CD4-positive, alpha-beta T cell (primary cell): ENCODE results near the gene OLFM1. TPM values are rescaled to one million over a fixed set of nuclear protein-coding genes. Genes with fewer than 3 reads are reported as not detected.
"Not testable (repeated sequence)": the region's sequence is repeated elsewhere in the genome, so short reads cannot be mapped to it uniquely, and the experiment has no call there.

ENCODE experiments used
- ATAC-seq: fragments of 200-7000 bp; cut with Tn5 transposase; one replicate; pipeline ENCODE4 v1.10.0; 2022; ENCODE audit warnings: mild to moderate bottlenecking; ENCODE audit not compliant: poor library complexity
- CTCF ChIA-PET: fragments of 350-600 bp; sonication (Branson Sonifier 250); formaldehyde crosslinking; loops from one replicate; lab custom pipeline; 2021; ENCODE audit warnings: antibody characterized with exemption, inconsistent platforms; lab: Charles Lee
- POLR2A ChIA-PET: fragments of 350-600 bp; sonication (Branson Sonifier 250); formaldehyde crosslinking; loops from one replicate; lab custom pipeline; 2021; ENCODE audit warnings: antibody characterized with exemption, inconsistent platforms; lab: Charles Lee
- DNase-seq, 14 experiments: peaks; one replicate each; pipeline ENCODE4 v3.0.0-alpha.2; 2013 to 2020; ENCODE audit warnings: mixed read lengths in 2 of 14
- H3K27ac ChIP-seq, 2 donors: one replicate each; pipeline versions ENCODE4 v1.5.1 to v1.7.0; 2013; ENCODE audit warnings: low read length in 2 of 2, low read depth in 1 of 2, mild to moderate bottlenecking in 1 of 2
- H3K27me3 ChIP-seq, 2 experiments: 1 replicate in 1 of 2; 2 replicates in 1 of 2; pipeline versions ENCODE4 v1.6.1 to v1.7.0; 2013; ENCODE audit warnings: low read length in 2 of 2, control low read depth in 1 of 2, mild to moderate bottlenecking in 1 of 2, moderate library complexity in 1 of 2; ENCODE audit not compliant: insufficient read depth in 2 of 2, control insufficient read depth in 1 of 2
- H3K36me3 ChIP-seq: one replicate; pipeline ENCODE4 v1.6.1; 2013; ENCODE audit warnings: low read length, control low read depth; ENCODE audit not compliant: insufficient read depth
- H3K4me1 ChIP-seq: one replicate; pipeline ENCODE4 v1.6.1; 2013; ENCODE audit warnings: low read length, control low read depth; ENCODE audit not compliant: insufficient read depth
- H3K4me3 ChIP-seq: one replicate; pipeline ENCODE4 v1.5.1; 2013; ENCODE audit warnings: mild to moderate bottlenecking, low read length, moderate library complexity
- H3K9me3 ChIP-seq, 2 experiments: 1 replicate in 1 of 2; 2 replicates in 1 of 2; pipeline versions ENCODE4 v1.6.1 to v1.7.0; 2013; ENCODE audit warnings: low read length in 2 of 2, mild to moderate bottlenecking in 2 of 2, control low read depth in 1 of 2, moderate library complexity in 1 of 2; ENCODE audit not compliant: control insufficient read depth in 1 of 2, insufficient read depth in 1 of 2
- H3K27ac Mint-ChIP-seq: one replicate; pipeline ENCODE4 v1.8.0; 2020; ENCODE audit warnings: mixed read lengths
- H3K27me3 Mint-ChIP-seq: one replicate; pipeline ENCODE4 v1.8.0; 2021; ENCODE audit warnings: mixed read lengths
- H3K36me3 Mint-ChIP-seq: one replicate; pipeline ENCODE4 v1.8.0; 2021; ENCODE audit warnings: low read depth, mixed read lengths
- H3K4me1 Mint-ChIP-seq: one replicate; pipeline ENCODE4 v1.8.0; 2021; ENCODE audit warnings: low read depth, mixed read lengths
- H3K4me3 Mint-ChIP-seq: one replicate; pipeline ENCODE4 v1.8.0; 2020; ENCODE audit warnings: mild to moderate bottlenecking, mixed read lengths
- H3K9me3 Mint-ChIP-seq: one replicate; pipeline ENCODE4 v1.8.0; 2020; ENCODE audit warnings: mixed read lengths
- CTCF ChIP-seq: fragments of 200-600 bp; IDR thresholded peaks from one replicate; pipeline ENCODE4 v1.8.0; 2022; ENCODE audit warnings: antibody characterized with exemption, mild to moderate bottlenecking
- intact Hi-C, 2 experiments: fragments of 100-400 bp; cut with DNase I in 1 of 2; cut with micrococcal nuclease in 1 of 2; formaldehyde crosslinking; loops; one replicate each; pipeline versions ENCODE4 v1.15.1 to v1.9.0; 2023 to 2025; cut with DNase I, micrococcal nuclease
- total RNA-seq, 174 experiments: library from RNA in 2 of 174; stranded (reverse) in 2 of 174; gene quantifications; one replicate each; pipeline ENCODE4 v1.2.3 and lab custom pipeline; 2021 to 2026

OLFM1 gene
- total RNA-seq, 2 experiments from 2014 or later, result not detected

- intact Hi-C loops, result no loop called here
- POLR2A ChIA-PET, result no interaction called here
- Histone ChIP-seq H3K36me3 (no peaks in the 10 kb centered on the region), H3K9me3 (peaks cover 0 to 60% of the 10 kb centered on the region in 2 experiments), H3K27me3 (no peaks in the 10 kb centered on the region), H3K4me1 (no peaks in the 10 kb centered on the region), H3K4me3 (no peak overlapping the region), H3K27ac (no peak overlapping the region)
- DNase-seq (no peak), ATAC-seq (no peak)
- H3K27ac Mint-ChIP-seq, result no peak overlapping the region
- peaks cover 21% of the 10 kb centered on the region for H3K27me3 Mint-ChIP-seq
- TF ChIP-seq CTCF, result no peak
- no peaks in the 10 kb centered on the region for H3K4me1 Mint-ChIP-seq
- H3K36me3 Mint-ChIP-seq, result no peaks in the 10 kb centered on the region
- H3K4me3 Mint-ChIP-seq, result no peak overlapping the region
- CTCF ChIA-PET, result no interaction called here
- peaks cover 3% of the 10 kb centered on the region for H3K9me3 Mint-ChIP-seq
These were observed 60.5 kb downstream of the OLFM1 start for GRCh38 chr9:135147938-135148337.

GRCh38 chr9:135148386-135148785, 60.9 kb downstream of the OLFM1 start:
- no peak for TF ChIP-seq CTCF
- Histone ChIP-seq H3K27ac (no peak overlapping the region), H3K9me3 (peaks cover 0 to 60% of the 10 kb centered on the region in 2 experiments), H3K27me3 (no peaks in the 10 kb centered on the region), H3K36me3 (no peaks in the 10 kb centered on the region), H3K4me1 (no peaks in the 10 kb centered on the region), H3K4me3 (no peak overlapping the region)
- CTCF ChIA-PET, result no interaction called here
- Mint-ChIP-seq H3K27me3 (peaks cover 21% of the 10 kb centered on the region), H3K36me3 (no peaks in the 10 kb centered on the region), H3K9me3 (peaks cover 3% of the 10 kb centered on the region), H3K27ac (no peak overlapping the region), H3K4me3 (no peak overlapping the region), H3K4me1 (no peaks in the 10 kb centered on the region)
- POLR2A ChIA-PET, result no interaction called here
- intact Hi-C loops, result no loop called here
- ATAC-seq, result no peak
- no peak for DNase-seq

GRCh38 chr9:135149901-135150300, 62.4 kb downstream of the OLFM1 start:
- DNase-seq, CTCF ChIA-PET, intact Hi-C loops, H3K27ac Mint-ChIP-seq, H3K4me3 Mint-ChIP-seq, H3K27me3 ChIP-seq, ATAC-seq, H3K4me1 Mint-ChIP-seq, H3K4me1 ChIP-seq, H3K36me3 Mint-ChIP-seq, H3K4me3 ChIP-seq, POLR2A ChIA-PET, H3K27ac ChIP-seq, H3K36me3 ChIP-seq, H3K9me3 Mint-ChIP-seq: not testable (repeated sequence)
- peaks cover 26% of the 10 kb centered on the region for H3K27me3 Mint-ChIP-seq
- peaks cover 0 to 63% of the 10 kb centered on the region in 2 experiments for H3K9me3 ChIP-seq

- no peaks in the 10 kb centered on the region for H3K4me1 Mint-ChIP-seq
- no peak overlapping the region for H3K4me3 ChIP-seq
- peaks cover 0 to 63% of the 10 kb centered on the region in 2 experiments for H3K9me3 ChIP-seq
- no peaks in the 10 kb centered on the region for H3K4me1 ChIP-seq
- CTCF ChIA-PET, result no interaction called here
- H3K27ac Mint-ChIP-seq, result no peak overlapping the region
- intact Hi-C loops, result no loop called here
- DNase-seq, result no peak
- H3K27me3 ChIP-seq, result peaks cover 0 to 2% of the 10 kb centered on the region in 2 experiments
- H3K9me3 Mint-ChIP-seq, result peaks cover 3% of the 10 kb centered on the region
- no peaks in the 10 kb centered on the region for H3K36me3 ChIP-seq
- TF ChIP-seq CTCF, result no peak
- H3K27me3 Mint-ChIP-seq, result peaks cover 16% of the 10 kb centered on the region
- no peak for ATAC-seq
- H3K4me3 Mint-ChIP-seq, result no peak overlapping the region
- no peak overlapping the region for H3K27ac ChIP-seq
- POLR2A ChIA-PET, result no interaction called here
- no peaks in the 10 kb centered on the region for H3K36me3 Mint-ChIP-seq
These were observed 63.5 kb downstream of the OLFM1 start for GRCh38 chr9:135150981-135151380.
